Hippocampal formation (tissue), 2 donors: ENCODE data around the gene APOBEC3B.
"Not testable (repeated sequence)": the region's sequence is repeated elsewhere in the genome, so short reads cannot be mapped to it uniquely, and the experiment has no call there.

ENCODE experiments used
- DNase-seq, 2 donors: peaks; one replicate each; lab custom pipeline; 2025; lab: John Stamatoyannopoulos, UW

APOBEC3B gene

DNA sequence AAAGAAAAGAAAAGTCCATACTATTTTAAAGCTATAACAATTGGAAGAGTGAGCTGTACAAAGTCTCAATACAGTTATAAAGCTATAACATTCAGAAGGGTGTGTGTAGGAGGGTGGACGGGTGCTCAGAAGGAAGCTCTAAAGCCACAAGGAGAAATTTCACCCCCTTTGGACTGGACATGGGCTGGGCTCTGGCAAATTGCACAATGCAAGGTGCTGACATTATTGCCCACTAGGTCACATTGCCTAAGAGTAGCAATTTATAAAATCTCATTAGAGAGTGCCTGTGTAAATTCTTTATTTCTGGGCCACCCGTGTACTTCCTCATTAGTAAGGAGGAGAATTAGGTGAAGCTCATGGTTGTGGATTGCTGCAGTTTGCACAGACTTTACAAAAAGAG lies 30.4 kb upstream of the APOBEC3B start:
- no peak for DNase-seq

DNA sequence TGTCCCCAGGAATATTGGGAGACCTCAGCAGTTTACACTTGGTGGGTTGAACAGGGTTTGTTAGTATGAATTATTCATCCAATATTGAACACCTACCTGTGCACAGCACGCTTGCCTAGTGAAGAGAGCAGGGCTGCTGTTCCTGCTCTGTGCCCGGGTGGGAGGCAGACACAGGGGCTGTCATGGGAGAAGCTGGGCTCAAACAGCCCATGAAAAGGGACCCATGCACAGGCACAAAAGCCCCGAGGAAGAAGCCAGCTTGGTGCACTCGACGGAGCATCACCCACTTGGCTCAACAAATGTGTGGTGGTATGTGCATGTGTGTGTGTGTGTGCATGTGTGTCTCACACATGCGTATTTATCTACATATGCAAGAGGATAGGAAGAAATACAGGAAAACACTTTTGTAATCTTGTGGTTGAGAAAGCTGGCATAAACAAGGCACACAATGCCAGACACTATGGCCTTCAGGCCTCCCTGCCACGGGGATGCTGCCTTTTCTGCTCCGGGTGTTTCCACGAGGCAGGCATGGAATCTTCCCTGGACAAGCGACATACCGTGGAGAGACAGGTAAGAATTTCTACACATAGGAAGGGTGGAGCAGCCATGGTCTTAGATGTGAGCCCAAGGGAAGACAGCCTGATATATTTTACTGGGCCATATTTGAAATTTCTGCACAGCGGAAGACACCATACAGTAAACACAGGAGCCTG lies 29.7 kb upstream of the APOBEC3B start:
- no peak for DNase-seq

GRCh38 chr22:38953091-38953490 lies 29.1 kb upstream of the APOBEC3B start:
- DNase-seq = no peak

GRCh38 chr22:38953577-38954413 lies 28.4 kb upstream of the APOBEC3B start:
- DNase-seq = no peak

DNA sequence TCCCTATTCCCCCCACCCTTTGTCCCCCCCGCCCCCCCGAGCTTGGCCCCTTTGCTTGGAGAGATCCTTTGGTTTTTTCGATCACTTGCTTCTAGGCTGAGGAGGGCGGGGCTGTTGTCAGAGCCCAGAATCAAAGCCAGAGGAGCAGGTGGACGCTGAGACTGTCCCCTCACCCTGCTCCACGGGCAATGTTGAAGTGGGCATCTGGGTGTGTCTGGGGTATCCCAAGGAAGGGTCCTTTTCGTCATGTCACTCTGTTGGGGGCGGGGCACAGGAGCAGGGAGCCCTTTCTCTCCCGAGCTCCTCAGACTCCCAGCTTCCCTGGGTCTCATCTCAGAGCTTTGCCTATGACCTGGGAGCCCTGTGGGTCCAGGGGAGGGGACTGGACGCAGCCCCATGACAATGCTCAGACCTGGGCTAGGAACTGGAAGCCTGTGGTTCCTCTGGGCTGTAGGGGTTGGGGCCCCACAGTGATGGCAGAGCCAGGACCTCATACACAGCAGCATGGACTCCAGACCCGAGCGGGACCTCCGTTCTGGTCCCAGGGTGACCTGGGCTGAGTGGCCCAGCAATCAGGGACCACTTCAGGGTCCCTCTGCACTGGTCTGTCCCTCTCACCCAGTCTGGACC lies 27.6 kb upstream of the APOBEC3B start:
- no peak for DNase-seq

DNA sequence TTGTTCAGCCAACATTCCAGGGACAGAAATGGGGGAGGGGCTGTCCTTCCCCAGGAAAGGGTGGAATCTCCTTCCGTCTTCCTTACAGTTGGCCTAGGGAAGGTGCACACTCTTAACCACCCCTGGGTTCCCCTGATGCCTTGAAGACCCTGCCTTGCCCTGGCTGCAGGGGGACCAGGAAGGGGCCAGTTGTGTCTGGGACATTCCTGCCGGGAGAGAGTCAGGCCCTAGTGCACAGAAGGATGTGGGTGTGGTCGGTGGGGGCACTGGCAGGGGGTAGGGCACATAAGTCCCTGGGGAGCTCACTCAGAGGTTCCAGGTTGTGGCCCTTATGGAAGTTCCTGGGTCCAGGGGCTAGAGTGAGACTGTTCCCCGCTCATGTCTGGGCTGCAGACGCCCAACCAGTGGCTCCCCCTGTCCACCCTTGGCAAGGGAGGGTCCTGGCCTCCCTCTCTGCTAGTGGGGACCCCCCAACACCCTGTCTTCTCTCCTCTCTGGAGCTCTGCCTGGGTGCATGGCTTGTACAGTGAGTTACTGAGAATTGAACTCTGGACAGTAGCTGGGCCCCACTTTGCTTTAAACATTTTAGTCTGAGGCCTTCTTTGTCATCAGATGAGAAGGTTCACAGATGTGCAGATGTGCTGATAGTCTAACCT lies 26.8 kb upstream of the APOBEC3B start:
- DNase-seq = no peak

- DNase-seq = no peak
Observed at GRCh38 chr22:38955926-38956325, 26.2 kb upstream of the APOBEC3B start.

DNA sequence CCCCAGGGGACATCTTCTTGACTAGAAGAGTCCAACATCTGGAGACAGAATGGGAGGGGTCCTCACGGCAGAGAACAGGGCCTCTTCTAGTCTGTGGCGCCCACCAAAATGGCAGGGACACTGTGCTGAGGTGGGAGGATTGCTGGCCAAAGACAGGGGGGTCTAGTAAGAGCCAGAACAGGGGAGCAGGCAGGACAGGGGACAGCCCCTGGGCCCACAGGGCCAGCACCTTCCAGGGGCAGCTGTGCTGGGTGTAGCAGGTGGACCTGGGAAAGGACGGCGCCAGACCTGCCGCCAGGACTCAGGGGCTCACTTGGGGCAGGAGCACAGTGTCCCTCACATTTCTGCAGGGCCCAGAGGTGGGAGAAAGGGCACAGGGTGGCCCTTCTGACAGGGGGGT lies 25.6 kb upstream of the APOBEC3B start:
- DNase-seq = no peak

- DNase-seq = no peak
Observed at GRCh38 chr22:38957046-38957770, 24.9 kb upstream of the APOBEC3B start, which contains the start of gene APOBEC3A. APOBEC3A (plus strand) TSS chr22:38957609; CDS start chr22:38957692, 83 bp downstream.

DNA sequence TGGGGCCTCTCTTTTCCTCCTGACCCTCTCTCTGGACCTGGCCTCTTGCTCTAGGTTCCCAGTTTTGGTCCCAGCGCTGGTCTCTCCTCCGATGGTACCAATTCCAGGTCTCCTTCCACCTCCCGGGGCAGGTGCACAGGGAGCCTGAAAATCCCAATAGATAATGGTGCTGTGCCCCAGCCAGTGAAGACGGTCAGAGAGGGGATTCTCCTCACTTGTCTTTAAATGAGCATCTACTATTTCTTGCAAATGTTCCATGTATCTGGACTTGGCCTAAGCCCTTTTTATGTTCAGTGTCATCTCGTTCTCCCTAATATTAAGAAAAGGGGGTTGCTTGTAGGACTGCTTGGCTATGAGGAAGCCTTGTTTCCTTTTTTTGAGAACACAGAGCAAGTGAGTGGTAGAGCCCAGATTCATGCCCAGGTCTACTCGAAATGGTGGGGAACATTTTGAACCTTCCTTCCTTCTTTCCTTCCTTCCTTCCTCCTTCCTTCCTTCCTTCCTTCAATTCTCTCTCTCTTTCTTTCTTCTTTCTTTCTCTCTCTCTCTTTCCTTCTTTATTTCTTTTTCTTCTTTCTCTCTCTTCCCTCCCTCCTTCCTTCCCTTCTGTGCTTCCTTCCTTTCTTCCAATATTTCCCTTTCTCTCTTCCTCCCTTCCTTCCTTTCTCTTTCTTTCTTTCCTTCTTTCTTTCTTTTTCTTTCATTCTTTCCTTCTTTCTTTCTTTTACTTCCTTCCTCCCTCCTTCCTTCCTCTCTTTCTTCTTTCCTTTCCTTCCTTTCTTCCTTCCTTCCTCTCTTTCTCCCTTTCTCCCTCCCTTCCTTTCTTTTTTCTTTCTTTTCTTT lies 24.1 kb upstream of the APOBEC3B start:
- DNase-seq = no peak

- not testable (repeated sequence) for DNase-seq
Observed at GRCh38 chr22:38958651-38958943, 23.6 kb upstream of the APOBEC3B start.

- no peak for DNase-seq
Observed at GRCh38 chr22:38959590-38959989, 22.6 kb upstream of the APOBEC3B start.

- not testable (repeated sequence) for DNase-seq
Observed at GRCh38 chr22:38960673-38961072, 21.5 kb upstream of the APOBEC3B start.

GRCh38 chr22:38963291-38963738 lies 18.8 kb upstream of the APOBEC3B start:
- DNase-seq = not testable (repeated sequence)

DNA sequence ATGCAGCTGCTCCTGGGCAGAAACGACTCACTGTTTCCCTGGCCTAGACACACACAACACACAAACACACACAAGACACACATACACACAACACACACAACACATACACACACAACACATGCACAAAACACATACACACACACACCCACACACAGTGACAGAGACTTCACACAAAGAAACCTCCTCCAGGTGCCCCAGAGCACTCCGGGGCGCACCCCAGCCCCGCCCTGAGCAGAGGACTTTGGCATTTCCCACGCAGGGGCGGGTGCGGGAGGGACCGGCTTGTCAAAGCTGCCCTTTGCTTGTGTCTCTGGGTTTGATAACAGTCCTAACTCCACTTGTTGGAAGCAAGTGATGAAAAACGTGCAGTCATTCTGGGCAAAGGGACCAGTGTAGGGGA lies 18.3 kb upstream of the APOBEC3B start:
- DNase-seq = no peak

- DNase-seq = no peak
Observed at GRCh38 chr22:38964306-38964705, 17.8 kb upstream of the APOBEC3B start.

GRCh38 chr22:38964989-38965388 lies 17.2 kb upstream of the APOBEC3B start:
- DNase-seq = no peak

- no peak for DNase-seq
Observed at GRCh38 chr22:38965614-38966379, 16.4 kb upstream of the APOBEC3B start.

DNA sequence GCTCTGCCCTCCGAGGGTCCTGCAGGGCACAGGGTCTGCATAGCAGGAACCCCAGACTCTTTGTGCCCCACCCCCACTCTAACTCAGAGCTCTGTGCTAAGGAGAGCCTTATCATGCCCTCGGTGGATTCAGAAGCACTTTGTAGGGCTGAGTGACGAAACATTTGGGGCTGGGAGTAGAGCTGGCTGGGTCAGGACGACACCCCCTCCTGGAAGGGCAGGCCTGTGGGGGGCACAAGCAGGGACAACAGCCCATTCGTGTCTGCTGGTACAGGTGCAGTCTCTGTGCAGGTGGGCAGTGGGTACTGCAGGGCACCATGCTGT lies 15.8 kb upstream of the APOBEC3B start:
- DNase-seq = no peak

DNA sequence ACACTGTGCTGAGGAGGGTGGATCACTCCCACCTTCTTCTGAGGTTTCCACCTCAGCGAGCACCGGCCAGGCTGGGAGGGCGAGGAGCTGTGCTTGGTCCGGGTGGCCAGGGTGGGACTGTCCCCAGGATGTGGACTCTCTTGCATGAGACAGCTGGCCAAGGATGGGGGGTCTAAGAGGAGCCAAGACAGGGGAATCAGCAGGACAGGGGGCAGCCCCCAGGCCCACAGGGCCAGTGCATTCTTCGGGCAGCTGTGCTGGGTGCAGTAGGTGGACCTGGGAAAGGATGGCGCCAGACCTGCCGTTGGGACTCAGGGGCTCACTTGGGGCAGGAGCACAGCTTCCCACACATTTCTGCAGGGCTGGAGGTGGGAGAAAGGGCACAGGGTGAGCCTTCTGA lies 15.2 kb upstream of the APOBEC3B start:
- DNase-seq = no peak
